LoVo (cell line): Measurements from ENCODE around the gene POTEJ.
"Not testable (repeated sequence)": the region's sequence is repeated elsewhere in the genome, so short reads cannot be mapped to it uniquely, and the experiment has no call there.

Experiments
- DNase-seq: peaks from one replicate; pipeline ENCODE4 v3.0.0-alpha.2; 2016; ENCODE audit warnings: low spot score

Gene POTEJ

GRCh38 chr2:130611140-130611539 lies at the start of gene POTEJ:
Gene POTEJ (plus strand): TSS chr2:130611440. CDS start chr2:130611533, 93 bp downstream.
- not testable (repeated sequence) for DNase-seq

GRCh38 chr2:130566165-130566564 lies 45.1 kb upstream of the POTEJ start:
- not testable (repeated sequence) for DNase-seq

GRCh38 chr2:130571929-130572328 lies 39.3 kb upstream of the POTEJ start:
- not testable (repeated sequence) for DNase-seq

- DNase-seq, result not testable (repeated sequence)
These were observed 37.0 kb upstream of the POTEJ start for GRCh38 chr2:130574230-130574629.

- not testable (repeated sequence) for DNase-seq
These were observed 34.9 kb upstream of the POTEJ start for GRCh38 chr2:130576209-130576784.

- not testable (repeated sequence) for DNase-seq
These were observed 33.7 kb upstream of the POTEJ start for GRCh38 chr2:130577559-130577958.

GRCh38 chr2:130579121-130579520 lies 32.1 kb upstream of the POTEJ start:
- DNase-seq, result not testable (repeated sequence)

- not testable (repeated sequence) for DNase-seq
These were observed 29.7 kb upstream of the POTEJ start for GRCh38 chr2:130581491-130581890.

GRCh38 chr2:130582970-130583369 lies 28.3 kb upstream of the POTEJ start:
- not testable (repeated sequence) for DNase-seq

- not testable (repeated sequence) for DNase-seq
These were observed 27.7 kb upstream of the POTEJ start for GRCh38 chr2:130583582-130583981.

GRCh38 chr2:130584726-130585125 lies 26.5 kb upstream of the POTEJ start:
- not testable (repeated sequence) for DNase-seq

GRCh38 chr2:130588688-130589458 lies 22.4 kb upstream of the POTEJ start:
- not testable (repeated sequence) for DNase-seq

GRCh38 chr2:130590170-130590841 lies 20.9 kb upstream of the POTEJ start:
- not testable (repeated sequence) for DNase-seq

- not testable (repeated sequence) for DNase-seq
These were observed 20.3 kb upstream of the POTEJ start for GRCh38 chr2:130590842-130591359.

GRCh38 chr2:130592791-130593414 lies 18.3 kb upstream of the POTEJ start:
- not testable (repeated sequence) for DNase-seq

- DNase-seq, result not testable (repeated sequence)
These were observed 17.2 kb upstream of the POTEJ start for GRCh38 chr2:130594011-130594410.

GRCh38 chr2:130596757-130597156 lies 14.5 kb upstream of the POTEJ start:
- DNase-seq, result not testable (repeated sequence)

GRCh38 chr2:130597994-130598393 lies 13.2 kb upstream of the POTEJ start:
- not testable (repeated sequence) for DNase-seq

- not testable (repeated sequence) for DNase-seq
These were observed 12.8 kb upstream of the POTEJ start for GRCh38 chr2:130598463-130598862.

- not testable (repeated sequence) for DNase-seq
These were observed 11.8 kb upstream of the POTEJ start, which contains the start of gene CFC1 for GRCh38 chr2:130599393-130599792. Gene CFC1 (minus strand): TSS chr2:130599575. CDS start chr2:130599287, 288 bp downstream.

- not testable (repeated sequence) for DNase-seq
These were observed 11.3 kb upstream of the POTEJ start for GRCh38 chr2:130599926-130600325.
